HG02798 (cell line): ENCODE results near the gene CNTNAP2.

ENCODE experiments used
- ATAC-seq: cut with Tn5 transposase; IDR thresholded peaks from one replicate; pipeline ENCODE4 v1.9.1; 2021; ENCODE audit warnings: mild to moderate bottlenecking; ENCODE audit not compliant: unreplicated experiment, poor library complexity

Gene CNTNAP2

GRCh38 chr7:148079206-148080080 is 1962.8 kb downstream of the CNTNAP2 start:
- ATAC-seq, result no peak

GRCh38 chr7:148083448-148083847 is 1966.8 kb downstream of the CNTNAP2 start:
- no peak for ATAC-seq

GRCh38 chr7:148084138-148084537 is 1967.5 kb downstream of the CNTNAP2 start:
- peak; percentile 69 for ATAC-seq

- no peak for ATAC-seq
These were observed 1975.3 kb downstream of the CNTNAP2 start for GRCh38 chr7:148091882-148092281.

GRCh38 chr7:148093375-148094166 is 1977.0 kb downstream of the CNTNAP2 start:
- ATAC-seq, result no peak

GRCh38 chr7:148095066-148095465 is 1978.5 kb downstream of the CNTNAP2 start:
- ATAC-seq, result no peak

GRCh38 chr7:148104136-148104716 is 1987.6 kb downstream of the CNTNAP2 start:
- no peak for ATAC-seq

GRCh38 chr7:148104924-148105323 is 1988.3 kb downstream of the CNTNAP2 start:
- ATAC-seq, result no peak

GRCh38 chr7:148105853-148106252 is 1989.3 kb downstream of the CNTNAP2 start:
- ATAC-seq, result no peak

GRCh38 chr7:148107443-148108127 is 1991.0 kb downstream of the CNTNAP2 start:
- ATAC-seq, result no peak

- no peak for ATAC-seq
These were observed 1991.8 kb downstream of the CNTNAP2 start for GRCh38 chr7:148108381-148108780.

- no peak for ATAC-seq
These were observed 1993.7 kb downstream of the CNTNAP2 start for GRCh38 chr7:148110097-148110868.

- no peak for ATAC-seq
These were observed 1998.2 kb downstream of the CNTNAP2 start for GRCh38 chr7:148114804-148115203.

GRCh38 chr7:148115308-148115707 is 1998.7 kb downstream of the CNTNAP2 start:
- ATAC-seq, result no peak

GRCh38 chr7:148116195-148116594 is 1999.6 kb downstream of the CNTNAP2 start:
- no peak for ATAC-seq

- ATAC-seq, result no peak
These were observed 2000.3 kb downstream of the CNTNAP2 start for GRCh38 chr7:148116829-148117403.

- ATAC-seq, result no peak
These were observed 2001.8 kb downstream of the CNTNAP2 start for GRCh38 chr7:148118371-148118770.

- no peak for ATAC-seq
These were observed 2004.8 kb downstream of the CNTNAP2 start for GRCh38 chr7:148121401-148121800.

- ATAC-seq, result no peak
These were observed 2005.2 kb downstream of the CNTNAP2 start for GRCh38 chr7:148121847-148122246.
